GM10847 (cell line): ENCODE measurements around the gene FGD6.

Experiments
- POLR2A ChIP-seq: IDR thresholded peaks from 2 replicates; pipeline ENCODE4 v1.6.1; 2011; ENCODE audit not compliant: insufficient read length; ENCODE audit errors: extremely low read depth

Gene FGD6

DNA sequence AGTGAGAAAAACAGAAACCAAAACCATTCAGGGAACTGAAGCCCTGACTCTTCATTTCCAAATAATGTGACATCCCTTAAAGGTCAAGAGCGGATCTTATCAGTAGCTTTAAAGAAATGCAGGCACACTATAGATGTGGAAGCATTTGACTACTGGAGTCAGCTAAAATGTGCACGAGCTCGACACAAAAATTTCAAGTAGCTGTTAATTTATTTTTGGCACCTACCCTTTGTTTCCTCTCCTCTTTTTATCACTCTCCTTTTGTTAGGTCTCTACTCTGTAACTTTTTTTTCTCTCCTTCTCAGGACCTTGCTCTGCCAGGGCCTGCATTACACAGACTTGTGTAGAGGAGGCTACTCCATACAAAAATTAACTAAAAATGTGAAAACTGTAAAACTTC is 58.3 kb downstream of the FGD6 start:
- no peak for TF ChIP-seq POLR2A

DNA sequence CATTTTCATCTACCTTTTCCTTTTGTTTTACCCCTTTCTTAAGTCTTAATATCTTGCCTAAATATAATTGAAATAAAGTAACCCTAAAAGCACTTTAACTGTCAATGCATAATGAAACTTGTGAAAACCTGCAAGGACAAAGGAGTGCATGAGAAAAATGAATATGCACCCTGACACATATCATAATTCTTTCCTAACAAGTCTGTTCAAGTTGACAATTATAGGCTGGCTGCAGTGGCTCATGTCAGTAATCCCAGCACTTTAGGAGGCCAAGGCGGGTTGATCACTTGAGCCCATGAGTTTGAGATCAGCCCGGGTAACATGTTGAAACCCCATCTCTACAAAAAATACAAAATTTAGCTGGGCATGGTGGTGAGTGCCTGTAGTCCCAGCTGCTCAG is 65.4 kb downstream of the FGD6 start:
- no peak for TF ChIP-seq POLR2A

DNA sequence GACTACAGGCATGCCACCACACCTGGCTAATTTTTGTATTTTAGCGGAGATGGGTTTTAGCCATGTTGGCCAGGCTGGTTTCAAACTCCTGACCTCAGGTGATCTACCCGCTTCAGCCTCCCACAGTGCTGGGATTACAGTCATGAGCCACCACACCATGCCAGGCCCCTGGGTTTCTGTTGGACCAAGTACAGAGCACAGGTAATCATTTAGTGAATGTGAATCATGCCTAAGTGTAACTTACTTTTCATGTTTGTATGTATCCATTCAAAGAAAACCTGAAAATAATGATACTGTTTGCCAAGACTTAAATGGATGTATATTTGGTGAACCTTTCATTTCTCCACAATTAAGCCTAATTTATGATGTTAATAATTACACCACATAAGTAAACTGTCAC is 65.9 kb downstream of the FGD6 start:
- no peak for TF ChIP-seq POLR2A

DNA sequence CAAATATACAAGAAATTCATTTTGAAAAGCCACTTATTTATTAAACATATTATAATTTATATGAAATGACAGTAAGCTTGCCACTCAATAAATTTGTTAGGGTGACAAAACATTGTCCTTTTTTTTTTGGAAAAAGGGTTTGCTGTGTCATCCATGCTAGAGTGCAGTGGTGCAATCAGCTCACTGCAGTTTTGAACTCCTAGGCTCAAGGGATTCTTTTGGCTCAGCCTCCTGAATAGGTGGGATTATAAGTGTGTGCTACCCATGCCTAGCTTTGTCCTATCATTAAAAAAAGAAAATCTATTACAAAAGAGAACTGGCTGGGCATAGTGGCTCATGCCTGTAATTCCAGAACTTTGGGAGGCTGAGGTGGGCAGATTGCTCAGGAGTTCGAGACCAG is 66.8 kb downstream of the FGD6 start:
- no peak for TF ChIP-seq POLR2A

DNA sequence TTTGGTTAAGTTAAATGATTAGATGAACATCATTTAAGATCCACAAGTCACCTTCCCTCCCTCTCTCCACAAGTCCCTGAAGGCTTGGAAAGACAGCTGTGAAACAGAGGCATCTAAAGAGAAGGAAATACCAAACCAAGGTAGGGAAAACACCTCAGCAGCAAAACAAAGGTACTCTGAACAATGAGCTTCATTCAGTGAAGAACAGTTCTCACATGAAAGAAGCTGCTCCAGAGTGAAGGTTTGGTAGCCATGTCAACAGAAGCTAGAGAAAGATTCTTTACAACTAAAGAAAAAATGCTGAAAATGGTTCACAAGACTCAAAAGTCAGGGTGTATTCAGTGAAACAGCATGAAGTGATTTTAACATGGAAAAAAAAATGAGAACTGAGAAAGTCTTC is 69.4 kb downstream of the FGD6 start:
- no peak for TF ChIP-seq POLR2A

DNA sequence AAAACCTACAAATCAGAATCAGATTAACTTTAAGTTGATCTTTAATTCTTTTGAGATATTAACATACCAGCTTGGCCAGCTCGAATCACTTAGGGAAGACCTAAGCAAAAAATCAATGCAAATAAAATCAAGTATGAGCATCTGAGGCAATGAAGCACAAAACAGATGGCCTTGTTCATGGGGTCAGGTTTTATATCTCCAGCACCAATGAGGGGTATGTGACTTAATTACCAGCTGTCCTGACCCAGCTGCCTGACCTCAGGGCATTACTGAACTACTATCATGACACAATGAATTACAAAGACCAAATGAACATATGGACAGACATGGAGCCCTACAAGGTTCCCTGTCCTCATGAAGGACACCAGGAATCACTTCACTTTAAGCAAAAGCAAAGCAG is 70.5 kb downstream of the FGD6 start:
- TF ChIP-seq POLR2A: no peak

DNA sequence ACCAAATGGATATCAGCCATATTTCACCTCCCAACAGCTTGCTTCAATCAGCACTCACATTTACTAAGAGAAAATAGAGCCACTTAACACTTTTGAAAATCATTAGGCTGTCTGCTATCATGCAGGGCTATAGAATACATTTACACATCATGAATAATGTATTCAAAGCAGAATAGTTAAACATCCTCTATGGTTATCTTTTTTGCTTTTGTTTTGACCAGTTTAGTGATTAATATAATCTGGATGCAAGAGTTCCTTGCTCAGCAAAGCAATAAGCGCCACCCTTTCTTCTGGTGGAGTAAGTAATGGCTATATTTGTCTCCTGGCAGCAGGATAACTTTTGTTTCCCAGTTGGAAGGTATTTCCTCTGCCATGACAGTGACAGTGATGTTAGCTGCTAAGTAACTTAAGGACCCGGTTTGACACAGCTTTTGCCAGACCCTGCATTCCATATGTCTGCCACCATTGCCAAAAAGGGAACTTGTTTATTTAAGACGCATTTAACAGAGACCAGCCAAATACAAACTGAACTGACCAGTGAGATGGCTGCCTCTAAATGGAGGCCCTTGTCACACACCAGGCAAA is 73.6 kb downstream of the FGD6 start:
- no peak for TF ChIP-seq POLR2A

DNA sequence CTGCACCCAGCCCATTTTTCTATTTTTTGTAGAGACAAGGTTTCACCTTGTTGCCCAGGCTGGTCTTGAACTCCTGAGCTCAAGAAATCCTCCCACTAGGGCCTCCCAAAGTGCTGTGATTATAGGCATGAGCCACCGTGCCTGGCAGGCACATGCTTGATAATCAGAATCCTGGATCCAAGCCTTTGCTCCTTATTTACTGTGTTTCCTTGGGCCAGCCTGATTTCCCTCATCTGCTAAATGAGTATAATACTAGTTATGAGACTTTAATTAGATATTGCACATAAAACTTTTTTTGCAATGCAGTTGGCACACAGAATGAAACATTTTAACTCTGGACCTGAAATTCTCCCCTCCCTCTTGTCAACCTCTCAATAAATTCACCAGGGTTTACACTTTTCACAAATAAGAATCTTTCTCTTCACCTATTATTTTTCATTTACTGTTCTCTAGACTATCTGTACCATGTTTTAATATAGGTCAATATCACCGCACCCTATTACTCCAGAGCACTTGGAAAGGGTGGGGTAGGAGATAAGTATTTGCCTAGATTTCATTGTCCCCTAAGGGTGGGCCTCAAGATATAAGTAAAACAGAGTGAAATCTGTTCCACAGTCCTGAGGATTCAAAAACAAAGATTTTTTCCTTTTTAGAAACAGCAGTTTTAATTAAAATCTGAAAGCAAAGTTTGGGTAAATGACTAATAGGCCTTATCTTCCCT is 74.7 kb downstream of the FGD6 start:
- TF ChIP-seq POLR2A: no peak

DNA sequence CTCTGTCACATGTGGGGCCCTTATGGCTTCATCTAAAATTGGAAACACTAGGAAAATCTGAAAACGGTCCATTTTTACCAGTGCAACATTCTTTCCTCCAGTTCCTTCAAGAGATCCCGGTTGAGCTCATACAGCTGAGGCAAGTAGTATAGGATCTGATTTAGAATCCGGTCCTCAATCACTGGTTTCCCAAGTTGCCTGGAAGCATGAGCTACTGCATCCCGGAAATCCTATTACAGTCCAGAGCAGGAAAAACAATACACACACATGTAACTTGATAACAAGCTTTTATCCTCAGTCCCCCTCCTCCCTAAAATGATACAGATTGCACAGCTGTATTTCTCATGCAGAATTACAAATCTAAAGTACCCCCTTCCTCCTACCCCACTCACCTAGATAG is 76.0 kb downstream of the FGD6 start:
- no peak for TF ChIP-seq POLR2A

DNA sequence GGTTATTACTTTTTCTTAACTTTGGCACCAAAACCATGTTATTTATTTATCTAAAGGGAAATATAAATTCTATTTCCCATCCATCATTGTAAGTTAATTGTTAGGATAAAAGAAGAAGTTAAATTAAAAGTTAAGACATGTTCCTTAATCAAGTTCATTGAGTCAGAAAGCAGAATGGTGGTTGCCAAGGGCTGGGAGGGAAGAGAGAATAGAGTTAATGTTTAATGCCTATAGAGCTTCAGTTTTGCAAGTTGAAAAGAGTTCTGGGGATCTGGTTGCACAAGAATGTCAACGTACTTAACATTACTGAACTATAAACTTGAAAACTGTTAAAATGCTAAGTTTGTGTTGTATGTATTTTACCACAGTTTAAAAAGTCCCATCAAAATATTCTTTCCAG is 80.7 kb downstream of the FGD6 start:
- no peak for TF ChIP-seq POLR2A

DNA sequence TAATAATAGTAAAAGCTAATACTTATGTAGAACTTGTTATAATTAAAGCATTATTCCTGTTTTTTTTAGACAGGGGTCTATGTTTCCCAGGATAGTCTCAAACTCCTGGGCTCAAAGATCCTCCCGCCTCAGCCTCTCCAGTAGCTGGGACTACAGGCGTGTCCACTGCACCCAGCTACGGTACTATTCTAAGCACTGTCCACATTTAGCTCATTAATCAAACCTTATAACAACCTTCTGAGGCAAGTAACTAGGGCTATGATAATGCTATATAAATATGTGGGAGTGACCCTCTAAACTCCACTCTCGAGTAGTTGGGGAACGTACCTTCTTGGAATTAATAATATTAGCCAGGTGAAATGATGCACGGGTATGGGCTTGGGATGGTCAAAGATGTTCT is 83.2 kb downstream of the FGD6 start:
- no peak for TF ChIP-seq POLR2A

DNA sequence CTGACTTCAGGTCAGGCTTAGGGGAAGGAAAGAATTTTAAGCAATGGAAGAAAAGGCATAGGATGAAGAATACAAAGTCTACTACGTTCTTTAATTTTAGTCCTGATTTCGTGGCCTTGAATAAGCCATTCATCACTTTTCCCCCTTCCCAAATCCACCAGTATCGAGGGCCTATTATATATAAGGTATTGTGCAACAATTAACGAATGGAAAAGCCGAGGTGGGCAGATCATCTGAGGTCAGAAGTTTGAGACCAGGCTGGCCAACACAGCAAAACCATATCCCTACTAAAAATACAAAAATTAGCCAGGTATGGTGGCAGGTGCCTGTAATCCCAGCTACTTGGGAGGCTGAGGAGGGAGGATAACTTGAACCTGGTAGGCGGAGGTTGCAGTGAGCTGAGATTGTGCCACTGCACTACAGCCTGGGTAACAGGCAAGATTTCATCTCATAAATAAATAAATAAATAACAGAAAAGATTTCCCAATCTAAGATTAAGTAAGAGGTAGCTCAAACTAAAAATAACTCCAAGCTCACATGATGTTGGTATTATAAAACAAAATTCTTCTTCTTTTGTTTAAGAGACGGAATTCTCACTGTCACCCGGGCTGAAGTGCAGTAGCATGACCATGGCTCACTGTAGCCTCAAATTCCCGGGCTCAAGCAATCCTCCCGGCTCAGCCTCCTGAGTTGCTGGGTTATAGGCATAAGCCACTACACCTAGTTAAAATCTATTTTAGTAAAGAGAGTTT is 85.5 kb downstream of the FGD6 start:
- no peak for TF ChIP-seq POLR2A

DNA sequence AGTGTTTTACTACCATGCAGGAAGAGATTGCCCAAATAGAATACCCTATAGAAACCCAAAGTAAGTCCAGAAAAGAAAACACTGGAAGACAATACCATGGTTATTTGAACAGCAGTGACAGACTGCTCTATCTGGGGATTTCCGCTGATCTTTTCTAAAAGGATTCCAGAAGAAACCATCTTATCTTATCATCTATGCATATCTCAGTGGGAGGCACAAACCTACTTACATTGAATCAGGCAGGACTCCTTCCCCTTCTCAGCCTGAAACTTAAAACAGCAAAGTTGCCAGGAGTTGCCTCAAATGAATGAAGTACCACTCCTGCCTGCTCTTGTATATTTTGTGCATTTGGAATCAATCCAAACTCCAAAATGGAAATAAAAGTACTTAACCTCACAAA is 87.2 kb downstream of the FGD6 start:
- TF ChIP-seq POLR2A: no peak

DNA sequence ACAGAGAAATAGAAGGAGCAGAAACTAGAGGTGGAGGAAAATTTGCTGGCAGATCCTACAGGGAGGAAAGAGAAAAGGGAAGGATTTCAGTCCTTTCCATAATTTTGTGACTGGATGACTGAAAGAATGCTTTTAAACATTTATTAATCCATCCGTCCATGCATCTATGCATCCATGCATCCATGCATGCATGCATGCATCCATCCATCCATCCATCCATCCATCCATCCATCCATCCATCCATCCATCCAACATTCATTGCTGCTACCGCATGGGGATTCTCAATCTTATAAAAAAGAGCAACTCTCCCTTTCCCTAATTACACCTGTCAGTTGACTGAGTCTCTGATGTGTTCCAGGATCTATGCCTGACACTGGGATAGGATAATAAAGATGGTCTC is 88.2 kb downstream of the FGD6 start:
- no peak for TF ChIP-seq POLR2A

DNA sequence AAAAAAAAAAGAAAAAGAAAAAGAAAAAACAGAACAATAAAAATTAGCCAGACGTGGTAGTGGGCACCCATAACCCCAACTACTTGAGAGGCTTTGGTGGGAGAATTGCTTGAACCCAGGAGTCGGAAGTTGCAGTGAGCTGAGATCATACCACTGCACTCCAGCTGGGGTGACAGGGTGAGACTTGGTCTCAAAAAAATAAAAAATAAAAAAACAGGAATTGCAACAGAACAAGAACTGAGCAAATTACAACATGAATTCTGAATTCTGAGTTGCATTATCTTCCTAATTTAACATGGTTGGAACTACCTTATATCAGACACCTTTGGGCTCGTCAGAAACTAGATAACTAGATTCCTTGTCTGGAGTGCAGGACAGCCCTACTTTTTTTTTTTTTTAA is 90.5 kb downstream of the FGD6 start:
- no peak for TF ChIP-seq POLR2A

DNA sequence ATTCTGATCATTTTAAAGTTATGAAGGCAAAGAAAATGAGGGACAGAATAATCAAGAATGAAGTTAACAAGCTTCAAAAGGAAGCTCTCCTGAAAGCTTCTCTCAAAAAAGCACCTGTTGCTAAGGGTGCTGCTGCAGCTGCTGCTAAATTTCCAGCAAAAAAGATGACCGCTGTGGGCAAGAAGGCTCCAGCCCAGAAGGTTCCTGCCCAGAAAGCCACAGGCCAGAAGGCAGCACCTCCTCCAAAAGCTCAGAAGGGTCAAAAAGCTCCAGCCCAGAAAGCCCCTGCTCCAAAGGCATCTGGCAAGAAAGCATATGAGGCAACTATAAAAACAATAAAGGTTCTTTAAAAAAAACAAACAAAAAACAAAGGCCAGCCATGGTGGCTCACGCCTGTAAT is 91.2 kb downstream of the FGD6 start:
- TF ChIP-seq POLR2A: no peak
